Endothelial cell of umbilical vein (primary cell): ENCODE measurements around the gene TXNDC12.
"Not testable (repeated sequence)": the region's sequence is repeated elsewhere in the genome, so short reads cannot be mapped to it uniquely, and the experiment has no call there.

Source experiments
- CTCF ChIP-seq, 2 donors: IDR thresholded peaks; 1 replicate in 1 of 2; 2 replicates in 1 of 2; pipeline ENCODE4 v1.5.1; 2011; ENCODE audit warnings: low read length in 2 of 2, mild to moderate bottlenecking in 2 of 2, moderate library complexity in 2 of 2, control low read depth in 1 of 2, inconsistent platforms in 1 of 2, low read depth in 1 of 2; ENCODE audit not compliant: insufficient read depth in 1 of 2; ENCODE audit errors: extremely low read depth in 1 of 2
- EZH2 ChIP-seq: IDR thresholded peaks from 2 replicates; pipeline ENCODE4 v1.6.1; 2012; ENCODE audit warnings: borderline replicate concordance, low read depth, mild to moderate bottlenecking, moderate library complexity, low read length, inconsistent platforms; ENCODE audit not compliant: severe bottlenecking
- FOS ChIP-seq: IDR thresholded peaks from 2 replicates; pipeline ENCODE4 v1.6.1; 2011; ENCODE audit warnings: mild to moderate bottlenecking, low read length, moderate library complexity, borderline replicate concordance; ENCODE audit not compliant: insufficient read depth
- POLR2A ChIP-seq: IDR thresholded peaks from 2 replicates; pipeline ENCODE4 v1.6.1; 2012; ENCODE audit warnings: low read depth, mild to moderate bottlenecking, control low read depth, low read length
- POLR2AphosphoS5 ChIP-seq: IDR thresholded peaks from 2 replicates; pipeline ENCODE4 v1.6.1; 2012; ENCODE audit warnings: low read depth, mild to moderate bottlenecking, control low read depth, low read length, moderate library complexity; ENCODE audit not compliant: insufficient read depth

DNA sequence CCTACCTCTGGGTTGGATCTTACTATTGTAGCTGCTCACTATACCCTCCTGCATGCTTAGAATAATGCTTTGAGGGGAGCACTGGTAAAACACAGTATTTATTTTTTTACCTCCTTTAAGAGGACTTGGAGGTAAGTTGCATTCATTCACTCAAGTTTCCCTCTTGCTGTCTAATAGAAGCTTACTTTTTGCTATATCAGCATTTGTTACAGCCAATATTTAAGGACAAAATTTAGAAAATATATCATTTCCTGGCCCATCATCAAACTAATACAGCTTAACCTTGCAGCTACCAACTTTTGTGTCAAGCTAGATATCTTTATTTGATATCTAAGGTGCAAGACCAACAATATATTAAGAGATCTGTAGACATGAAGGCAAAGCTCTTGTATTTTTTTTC is 32.9 kb upstream of the TXNDC12 start:
- TF ChIP-seq EZH2; FOS; CTCF (IDR thresholded peaks at IDR 0.05; ENCODE audit: extremely low read depth in 1 of 2, insufficient read depth in 1 of 2, low read depth in 1 of 2, low read length in 2 of 2); POLR2A; POLR2AphosphoS5: not testable (repeated sequence)
